ENCODE data around the gene PDZRN4.

GRCh38 chr12:41344776-41345470, 156.8 kb downstream of the PDZRN4 start:
- no peak for TF ChIP-seq POLR2AphosphoS5 (IDR thresholded peaks at IDR 0.05; ENCODE audit: insufficient read depth in 1 of 2, low read depth in 1 of 2)
- no peak for TF ChIP-seq CTCF (IDR thresholded peaks at IDR 0.05)
